Measurements from ENCODE around the gene RAP1B.

The RAP1B gene

DNA sequence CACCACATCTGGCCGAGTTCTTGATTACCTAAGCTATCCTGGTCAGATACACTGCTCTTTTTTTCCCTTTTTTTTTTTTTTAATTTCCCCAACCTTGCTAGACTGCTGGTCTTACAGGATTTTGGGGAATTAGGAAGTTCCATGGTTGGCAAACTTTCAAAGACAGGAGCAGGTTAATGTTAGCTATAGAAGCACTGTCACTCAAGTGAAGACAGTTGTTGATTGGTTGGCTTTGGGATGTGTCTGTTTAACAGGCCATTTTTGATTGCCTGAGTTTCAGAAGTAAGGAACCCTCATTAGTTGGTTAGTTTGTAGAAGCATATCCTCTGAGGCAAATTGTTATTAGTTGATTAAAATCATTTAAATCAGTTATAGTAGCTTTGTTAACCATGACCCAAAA, 36.8 kb downstream of the RAP1B start:
- TF ChIP-seq, protein P1, sequence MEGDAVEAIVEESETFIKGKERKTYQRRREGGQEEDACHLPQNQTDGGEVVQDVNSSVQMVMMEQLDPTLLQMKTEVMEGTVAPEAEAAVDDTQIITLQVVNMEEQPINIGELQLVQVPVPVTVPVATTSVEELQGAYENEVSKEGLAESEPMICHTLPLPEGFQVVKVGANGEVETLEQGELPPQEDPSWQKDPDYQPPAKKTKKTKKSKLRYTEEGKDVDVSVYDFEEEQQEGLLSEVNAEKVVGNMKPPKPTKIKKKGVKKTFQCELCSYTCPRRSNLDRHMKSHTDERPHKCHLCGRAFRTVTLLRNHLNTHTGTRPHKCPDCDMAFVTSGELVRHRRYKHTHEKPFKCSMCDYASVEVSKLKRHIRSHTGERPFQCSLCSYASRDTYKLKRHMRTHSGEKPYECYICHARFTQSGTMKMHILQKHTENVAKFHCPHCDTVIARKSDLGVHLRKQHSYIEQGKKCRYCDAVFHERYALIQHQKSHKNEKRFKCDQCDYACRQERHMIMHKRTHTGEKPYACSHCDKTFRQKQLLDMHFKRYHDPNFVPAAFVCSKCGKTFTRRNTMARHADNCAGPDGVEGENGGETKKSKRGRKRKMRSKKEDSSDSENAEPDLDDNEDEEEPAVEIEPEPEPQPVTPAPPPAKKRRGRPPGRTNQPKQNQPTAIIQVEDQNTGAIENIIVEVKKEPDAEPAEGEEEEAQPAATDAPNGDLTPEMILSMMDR (IDR thresholded peaks at IDR 0.05; ENCODE audit: control insufficient read depth, insufficient read depth, low read depth, low read length, missing control alignments): no peak
- no peak overlapping the region for H3K4me3 ChIP-seq (ENCODE audit: control insufficient read depth, low read depth, low read length)
- DNase-seq (ENCODE audit: low read depth): no peak

DNA sequence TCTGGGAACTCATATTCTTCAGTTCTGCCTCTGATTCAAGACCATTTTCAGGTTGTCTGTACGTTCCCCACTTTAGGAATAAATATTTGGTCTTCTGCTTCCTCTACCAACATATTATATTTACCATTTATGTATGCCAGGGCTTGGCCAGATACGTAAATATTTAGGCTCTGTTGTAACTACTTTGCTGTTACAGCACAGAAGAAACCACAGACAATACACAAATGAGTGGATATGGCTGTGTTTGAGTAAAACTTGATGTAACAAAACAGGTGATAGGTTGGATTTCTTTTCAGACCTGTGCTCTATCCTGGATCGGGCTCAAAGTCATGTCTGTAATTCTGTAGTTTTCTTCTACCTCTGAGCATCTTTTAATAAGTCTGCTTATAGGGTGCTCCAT, 37.5 kb downstream of the RAP1B start:
- TF ChIP-seq, protein P1 (IDR thresholded peaks at IDR 0.05; ENCODE audit: control insufficient read depth, insufficient read depth, low read depth, low read length, missing control alignments): no peak
- DNase-seq (ENCODE audit: low read depth): no peak
- H3K4me3 ChIP-seq (ENCODE audit: control insufficient read depth, low read depth, low read length): no peak overlapping the region

DNA sequence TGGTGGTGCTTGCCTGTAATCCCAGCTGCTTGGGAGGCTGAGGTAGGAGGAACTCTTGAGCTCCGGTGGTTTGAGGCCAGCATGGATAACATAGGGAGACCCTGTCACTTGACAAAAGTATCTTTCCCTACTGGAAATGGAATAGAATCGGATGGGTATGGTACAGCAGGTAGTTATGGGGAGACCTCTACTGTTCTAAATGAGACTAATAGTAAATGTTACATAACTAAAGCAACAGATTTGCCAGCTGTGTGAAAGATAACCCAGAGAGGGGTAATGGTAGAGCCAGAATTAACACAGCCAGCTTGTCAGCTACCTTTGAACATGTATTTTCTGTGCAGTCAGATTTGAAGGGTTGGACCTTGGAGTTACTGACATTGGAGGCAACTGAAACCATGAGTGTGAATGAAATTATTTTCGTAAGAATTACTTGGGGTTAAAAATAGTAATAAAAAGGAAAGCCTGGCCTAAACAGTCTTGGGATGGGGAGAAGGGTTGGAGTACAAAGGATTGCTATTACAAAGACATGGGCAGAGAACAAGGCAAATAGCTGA, 54.4 kb downstream of the RAP1B start:
- DNase-seq (ENCODE audit: low read depth): no peak
- no peak overlapping the region for H3K4me3 ChIP-seq (ENCODE audit: control insufficient read depth, low read depth, low read length)
- TF ChIP-seq, protein P1 (IDR thresholded peaks at IDR 0.05; ENCODE audit: control insufficient read depth, insufficient read depth, low read depth, low read length, missing control alignments): no peak

DNA sequence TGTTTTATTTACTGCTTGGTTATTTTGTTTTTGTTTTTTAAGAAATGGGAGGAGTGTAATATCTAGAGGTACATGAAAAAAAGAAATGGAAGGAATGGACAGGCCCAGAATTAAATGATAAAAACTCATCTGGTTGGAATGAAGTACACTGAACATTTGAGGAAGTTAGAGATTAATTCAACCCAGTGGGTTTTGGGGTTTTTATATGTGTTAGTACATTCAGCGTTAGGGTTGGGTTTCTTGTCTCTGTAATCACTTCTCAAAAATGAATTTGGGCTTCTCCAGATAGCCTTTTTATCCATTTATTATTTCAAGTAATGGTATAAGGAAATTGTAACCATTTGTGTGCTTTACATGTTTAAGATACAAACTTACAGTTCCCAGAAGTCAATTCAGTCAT, 56.6 kb downstream of the RAP1B start:
- no peak for DNase-seq (ENCODE audit: low read depth)
- H3K4me3 ChIP-seq (ENCODE audit: control insufficient read depth, low read depth, low read length): no peak overlapping the region
- TF ChIP-seq, protein P1 (IDR thresholded peaks at IDR 0.05; ENCODE audit: control insufficient read depth, insufficient read depth, low read depth, low read length, missing control alignments): no peak

DNA sequence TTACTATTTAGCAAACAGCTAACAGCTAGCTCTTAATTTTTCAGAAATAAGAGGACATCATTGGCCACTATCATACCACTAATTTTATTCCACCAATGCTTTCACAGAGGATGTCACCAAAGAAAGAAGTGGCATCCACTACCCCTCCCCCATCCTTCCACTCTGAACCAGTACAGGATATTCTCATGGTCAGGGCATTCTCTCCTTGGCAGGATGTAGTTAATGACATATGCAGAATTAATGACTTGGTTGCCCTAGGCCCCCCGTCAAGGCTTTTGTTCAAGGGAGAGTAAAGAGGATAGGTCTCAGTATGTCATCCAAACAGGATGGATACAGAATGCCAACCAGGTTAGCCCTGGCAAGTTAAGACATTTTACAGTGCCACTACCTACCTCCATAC, 57.2 kb downstream of the RAP1B start:
- no peak overlapping the region for H3K4me3 ChIP-seq (ENCODE audit: control insufficient read depth, low read depth, low read length)
- no peak for DNase-seq (ENCODE audit: low read depth)
- TF ChIP-seq, protein P1 (IDR thresholded peaks at IDR 0.05; ENCODE audit: control insufficient read depth, insufficient read depth, low read depth, low read length, missing control alignments): no peak

DNA sequence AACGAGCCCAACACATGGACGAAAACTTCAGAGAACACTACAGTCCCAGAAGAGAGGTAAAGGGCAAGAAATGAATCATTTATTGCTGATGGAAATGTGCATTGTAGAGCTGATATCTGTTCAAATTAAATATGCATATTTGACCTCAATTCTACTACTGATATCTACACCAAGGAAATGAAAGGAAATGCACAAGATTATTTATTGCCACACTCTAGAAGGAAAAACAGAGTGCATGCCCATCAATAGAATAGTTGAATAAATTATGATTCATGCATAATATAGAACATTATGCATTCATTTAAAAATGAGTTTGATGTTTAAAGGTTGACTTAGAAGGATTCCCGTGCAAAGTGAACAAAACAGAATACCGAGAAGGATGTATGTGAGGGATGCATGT, 60.5 kb downstream of the RAP1B start:
- TF ChIP-seq, protein P1 (IDR thresholded peaks at IDR 0.05; ENCODE audit: control insufficient read depth, insufficient read depth, low read depth, low read length, missing control alignments): no peak
- no peak overlapping the region for H3K4me3 ChIP-seq (ENCODE audit: control insufficient read depth, low read depth, low read length)
- no peak for DNase-seq (ENCODE audit: low read depth)

DNA sequence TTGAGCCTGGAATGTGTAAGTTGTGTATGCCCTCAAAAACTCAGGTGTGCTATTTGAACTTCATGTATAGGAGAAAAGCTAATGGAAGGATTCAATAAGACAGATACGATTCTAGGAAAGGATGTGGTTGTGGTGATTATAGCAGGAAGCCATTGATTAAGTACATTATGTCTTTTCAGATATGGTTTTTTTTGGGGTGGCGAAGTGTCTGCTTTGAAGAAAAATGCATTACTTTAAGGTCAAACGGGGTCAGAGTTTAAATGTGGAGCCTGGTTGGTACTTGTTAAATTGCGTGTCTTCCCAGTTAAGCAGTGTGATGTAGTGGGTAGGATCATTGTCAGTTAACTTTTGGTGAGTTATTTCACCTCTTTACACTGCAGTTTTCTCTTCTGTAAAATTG, 63.1 kb downstream of the RAP1B start:
- DNase-seq (ENCODE audit: low read depth): no peak
- no peak overlapping the region for H3K4me3 ChIP-seq (ENCODE audit: control insufficient read depth, low read depth, low read length)
- TF ChIP-seq, protein P1 (IDR thresholded peaks at IDR 0.05; ENCODE audit: control insufficient read depth, insufficient read depth, low read depth, low read length, missing control alignments): no peak

Data from AG09309 (cell line).